ENCODE results near the gene TNIK. TPM values are rescaled to one million over a fixed set of nuclear protein-coding genes. Genes with fewer than 3 reads are reported as not detected.

Gene TNIK
- total and polyA plus RNA-seq, 4 donors: 3.7 to 9.8 (median 5.2) TPM

GRCh38 chr3:171402281-171402680 lies 57.9 kb downstream of the TNIK start:
- no peaks in the 10 kb centered on the region for H3K36me3 ChIP-seq (ENCODE audit: control insufficient read depth in 4 of 4, insufficient read depth in 3 of 4, low read depth in 1 of 4, low read length in 3 of 4)
- TF ChIP-seq TAF1 (conservative IDR thresholded peaks at IDR 0.05) (no peak), FOXA2 (IDR thresholded peaks at IDR 0.05) (no peak), SP1 (IDR thresholded peaks at IDR 0.05) (no peak), ATF3 (IDR thresholded peaks at IDR 0.05) (no peak), NR2F2 (IDR thresholded peaks at IDR 0.05) (no peak)
- 97% methylated on average over 3 of the region's 3 CpGs for WGBS
- peaks cover 0 to 3% (median 0%) of the 10 kb centered on the region in 4 donors for H3K4me1 ChIP-seq (ENCODE audit: control insufficient read depth in 4 of 4, insufficient read depth in 4 of 4, low read length in 3 of 4)
- no peak overlapping the region for H3K27ac ChIP-seq (ENCODE audit: low read depth in 1 of 2, low read length in 2 of 2)
- no peaks in the 10 kb centered on the region for H3K27me3 ChIP-seq (ENCODE audit: control insufficient read depth in 4 of 4, insufficient read depth in 4 of 4, low read length in 3 of 4)
- DNase-seq (ENCODE audit: low spot score): no peak
- H3K9ac ChIP-seq (ENCODE audit: low read depth in 1 of 2, low read length in 2 of 2): no peak overlapping the region
- no peaks in the 10 kb centered on the region for H3K9me3 ChIP-seq (ENCODE audit: control insufficient read depth in 4 of 4, low read length in 3 of 4)
- no peak overlapping the region for H3K4me3 ChIP-seq (ENCODE audit: low read depth in 1 of 3, low read length in 3 of 3)

DNA sequence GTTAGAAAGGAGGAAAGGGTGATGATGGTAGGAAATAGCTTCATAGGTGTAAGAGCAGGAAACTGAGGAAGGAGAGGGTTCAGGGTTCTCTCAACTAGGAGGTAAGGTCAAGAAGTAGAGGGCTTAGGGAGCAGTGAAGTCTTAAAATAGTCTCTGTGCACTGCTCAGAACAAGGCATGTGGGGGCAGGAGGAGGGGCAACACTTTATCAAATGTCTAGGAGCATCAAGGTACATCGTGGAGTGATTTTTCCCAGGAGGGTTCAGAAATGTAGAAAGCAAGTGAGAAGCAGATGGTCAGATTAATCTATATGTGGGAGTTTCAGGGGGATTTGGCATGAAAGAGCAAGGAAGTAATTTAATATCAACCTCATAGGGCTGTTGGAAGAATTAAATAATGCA lies 58.8 kb downstream of the TNIK start:
- Histone ChIP-seq H3K9ac (ENCODE audit: low read depth in 1 of 2, low read length in 2 of 2) (no peak overlapping the region), H3K9me3 (ENCODE audit: control insufficient read depth in 4 of 4, low read length in 3 of 4) (no peaks in the 10 kb centered on the region), H3K4me3 (ENCODE audit: low read depth in 1 of 3, low read length in 3 of 3) (no peak overlapping the region), H3K36me3 (ENCODE audit: control insufficient read depth in 4 of 4, insufficient read depth in 3 of 4, low read depth in 1 of 4, low read length in 3 of 4) (no peaks in the 10 kb centered on the region), H3K27me3 (ENCODE audit: control insufficient read depth in 4 of 4, insufficient read depth in 4 of 4, low read length in 3 of 4) (no peaks in the 10 kb centered on the region), H3K4me1 (ENCODE audit: control insufficient read depth in 4 of 4, insufficient read depth in 4 of 4, low read length in 3 of 4) (peaks cover 0 to 3% (median 0%) of the 10 kb centered on the region in 4 donors), H3K27ac (ENCODE audit: low read depth in 1 of 2, low read length in 2 of 2) (no peak overlapping the region)
- TF ChIP-seq, protein P1, sequence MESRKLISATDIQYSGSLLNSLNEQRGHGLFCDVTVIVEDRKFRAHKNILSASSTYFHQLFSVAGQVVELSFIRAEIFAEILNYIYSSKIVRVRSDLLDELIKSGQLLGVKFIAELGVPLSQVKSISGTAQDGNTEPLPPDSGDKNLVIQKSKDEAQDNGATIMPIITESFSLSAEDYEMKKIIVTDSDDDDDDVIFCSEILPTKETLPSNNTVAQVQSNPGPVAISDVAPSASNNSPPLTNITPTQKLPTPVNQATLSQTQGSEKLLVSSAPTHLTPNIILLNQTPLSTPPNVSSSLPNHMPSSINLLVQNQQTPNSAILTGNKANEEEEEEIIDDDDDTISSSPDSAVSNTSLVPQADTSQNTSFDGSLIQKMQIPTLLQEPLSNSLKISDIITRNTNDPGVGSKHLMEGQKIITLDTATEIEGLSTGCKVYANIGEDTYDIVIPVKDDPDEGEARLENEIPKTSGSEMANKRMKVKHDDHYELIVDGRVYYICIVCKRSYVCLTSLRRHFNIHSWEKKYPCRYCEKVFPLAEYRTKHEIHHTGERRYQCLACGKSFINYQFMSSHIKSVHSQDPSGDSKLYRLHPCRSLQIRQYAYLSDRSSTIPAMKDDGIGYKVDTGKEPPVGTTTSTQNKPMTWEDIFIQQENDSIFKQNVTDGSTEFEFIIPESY (IDR thresholded peaks at IDR 0.05): no peak
- TF ChIP-seq SP1 (IDR thresholded peaks at IDR 0.05): no peak
- TF ChIP-seq, protein P2, sequence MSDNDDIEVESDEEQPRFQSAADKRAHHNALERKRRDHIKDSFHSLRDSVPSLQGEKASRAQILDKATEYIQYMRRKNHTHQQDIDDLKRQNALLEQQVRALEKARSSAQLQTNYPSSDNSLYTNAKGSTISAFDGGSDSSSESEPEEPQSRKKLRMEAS (IDR thresholded peaks at IDR 0.05): no peak
- TF ChIP-seq RAD21 (IDR thresholded peaks at IDR 0.05): no peak
- TF ChIP-seq ATF3 (IDR thresholded peaks at IDR 0.05): no peak
- TF ChIP-seq RXRA (IDR thresholded peaks at IDR 0.05): no peak
- no peak for TF ChIP-seq NR2F2 (IDR thresholded peaks at IDR 0.05)
- no peak for TF ChIP-seq YY1 (IDR thresholded peaks at IDR 0.05)
- no peak for TF ChIP-seq HNF4A (conservative IDR thresholded peaks at IDR 0.05)
- no peak for TF ChIP-seq FOXA1 (IDR thresholded peaks at IDR 0.05)
- TF ChIP-seq EGR1 (IDR thresholded peaks at IDR 0.05; ENCODE audit: low read depth in 2 of 2): no peak
- TF ChIP-seq TAF1 (conservative IDR thresholded peaks at IDR 0.05): no peak
- TF ChIP-seq JUND (IDR thresholded peaks at IDR 0.05): no peak
- no peak for TF ChIP-seq REST (IDR thresholded peaks at IDR 0.05)
- TF ChIP-seq FOXA2 (IDR thresholded peaks at IDR 0.05): no peak
- TF ChIP-seq HNF4G (IDR thresholded peaks at IDR 0.05): no peak
- no peak for TF ChIP-seq GABPA (IDR thresholded peaks at IDR 0.05 in 1 of 2, conservative IDR thresholded peaks at IDR 0.05 in 1 of 2)
- no peak for TF ChIP-seq CTCF (IDR thresholded peaks at IDR 0.05; ENCODE audit: low read depth, low read length, missing input control)
- 93% methylated on average over 1 of the region's 1 CpG for WGBS
- no peak for DNase-seq (ENCODE audit: low spot score)
